ENCODE measurements around the gene TEX50.

DNA sequence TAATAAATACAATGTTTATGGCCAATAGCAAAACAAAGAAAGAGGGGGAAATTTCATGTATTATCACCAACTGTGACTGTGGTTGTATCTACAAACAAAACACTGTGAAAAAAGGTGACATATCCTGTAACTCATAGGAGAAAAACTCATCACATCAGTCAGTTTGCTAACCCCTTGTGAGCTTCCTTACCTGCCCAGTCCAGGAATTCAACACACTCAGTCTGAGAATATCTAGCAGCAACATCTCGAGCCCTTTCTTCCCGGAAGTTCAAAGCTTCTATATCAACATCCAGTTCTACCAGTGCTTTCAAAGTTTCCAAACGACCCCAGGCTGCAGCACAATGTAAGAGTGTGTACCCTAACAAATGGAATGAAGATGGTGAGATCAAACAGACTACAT is 11.5 kb downstream of the TEX50 start:
- no peak for TF ChIP-seq CTCF (IDR thresholded peaks at IDR 0.05)
- TF ChIP-seq POLR2A (IDR thresholded peaks at IDR 0.05): no peak
